GM12878 (cell line): ENCODE results near the gene HS6ST3. TPM values are rescaled to one million over a fixed set of nuclear protein-coding genes. Genes with fewer than 3 reads are reported as not detected.

ENCODE experiments used
- ATAC-seq: fragments of 200-7000 bp; cut with Tn5 transposase; 3 replicates; pipeline ENCODE4 v1.9.1; 2020; ENCODE audit warnings: mild to moderate bottlenecking, moderate library complexity
- BruUV-seq: library from RNA; stranded (reverse); fragments of 400-500 nt; replicated peaks from 2 replicates; lab custom pipeline; 2021; lab: Mats Ljungman, UMichigan
- CTCF ChIA-PET: fragments of 300-600 bp; sonication (Branson Sonifier 250); formaldehyde crosslinking; extraction: SDS; loops from one replicate; lab custom pipeline; 2021; ENCODE audit warnings: inconsistent platforms; lab: Yijun Ruan, JAX
- POLR2A ChIA-PET: fragments of 350-600 bp; formaldehyde crosslinking; extraction: SDS; loops from one replicate; lab custom pipeline; 2021; ENCODE audit warnings: inconsistent platforms; lab: Charles Lee
- RAD21 ChIA-PET: fragments of 300-600 bp; sonication (Branson Sonifier 250); formaldehyde crosslinking; loops from one replicate; lab custom pipeline; 2023; ENCODE audit warnings: antibody characterized with exemption; ENCODE audit not compliant: unreplicated experiment; lab: Charles Lee
- SMC1A ChIA-PET: fragments of 300-600 bp; sonication (Branson Sonifier 250); formaldehyde crosslinking; loops from one replicate; lab custom pipeline; 2023; ENCODE audit not compliant: unreplicated experiment, uncharacterized antibody; lab: Charles Lee
- DNase-seq: peaks from one replicate; pipeline ENCODE4 v3.0.0-alpha.2; 2011; ENCODE audit warnings: low read depth, low spot score
- FAIRE-seq: peaks from 3 replicates; lab custom pipeline; 2011; peaks lifted over from hg19 to GRCh38; lab: Jason Lieb, UNC
- H2AFZ ChIP-seq: 2 replicates; pipeline ENCODE4 v1.6.0; 2011; ENCODE audit warnings: low read depth, low read length, control low read depth; ENCODE audit not compliant: control insufficient read depth
- H3K27ac ChIP-seq: 2 replicates; pipeline ENCODE4 v1.5.1; 2011; ENCODE audit warnings: control low read depth; ENCODE audit not compliant: control insufficient read depth, insufficient read depth
- H3K27me3 ChIP-seq, 2 experiments: replicated peaks in 1 of 2; 2 replicates each; pipeline versions ENCODE4 v1.6.0 to v1.6.1; 2011; ENCODE audit warnings: low read length in 1 of 2; ENCODE audit not compliant: control insufficient read depth in 2 of 2, insufficient read depth in 2 of 2
- H3K36me3 ChIP-seq, 2 experiments: 2 replicates each; pipeline ENCODE4 v1.5.1; 2011; ENCODE audit warnings: low read length in 1 of 2; ENCODE audit not compliant: control insufficient read depth in 2 of 2, insufficient read depth in 2 of 2
- H3K4me1 ChIP-seq: 2 replicates; pipeline ENCODE4 v1.6.1; 2011; ENCODE audit warnings: mild to moderate bottlenecking, low read length, moderate library complexity, mixed read lengths; ENCODE audit not compliant: control insufficient read depth, insufficient read depth
- H3K4me2 ChIP-seq: 2 replicates; pipeline ENCODE4 v1.6.0; 2011; ENCODE audit warnings: control low read depth; ENCODE audit not compliant: control insufficient read depth, insufficient read depth
- H3K4me3 ChIP-seq: fragments of 200-600 bp; sonication (generic); 2 replicates; pipeline ENCODE4 v1.5.1; 2016
- H3K79me2 ChIP-seq: 2 replicates; pipeline ENCODE4 v1.6.0; 2011; ENCODE audit warnings: low read length; ENCODE audit not compliant: control insufficient read depth, insufficient read depth
- H3K9ac ChIP-seq: 2 replicates; pipeline ENCODE4 v1.8.0; 2011; ENCODE audit warnings: low read length, control low read depth, mixed read lengths; ENCODE audit not compliant: control insufficient read depth, insufficient read depth
- H3K9me3 ChIP-seq: replicated peaks from 3 replicates; pipeline ENCODE4 v1.5.1; 2011; ENCODE audit warnings: mild to moderate bottlenecking, low read length; ENCODE audit not compliant: control insufficient read depth, insufficient read depth
- H4K20me1 ChIP-seq: 2 replicates; pipeline ENCODE4 v1.6.0; 2011; ENCODE audit not compliant: control insufficient read depth, insufficient read depth
- ASH2L ChIP-seq: fragments of 300-600, 200-600 bp; sonication (generic); IDR thresholded peaks from 2 replicates; pipeline ENCODE4 v1.6.1; 2017; ENCODE audit warnings: low read depth, mild to moderate bottlenecking, borderline replicate concordance
- ATF2 ChIP-seq: IDR thresholded peaks from 2 replicates; pipeline ENCODE4 v1.6.1; 2012; ENCODE audit warnings: low read length, inconsistent platforms
- CBX5 ChIP-seq: sonication (generic); IDR thresholded peaks from 2 replicates; pipeline ENCODE4 v1.6.1; 2016; ENCODE audit warnings: low read depth, moderate library complexity, mild to moderate bottlenecking, inconsistent platforms
- CHD2 ChIP-seq: IDR thresholded peaks from 2 replicates; pipeline ENCODE4 v1.6.1; 2011; ENCODE audit warnings: low read depth, low read length, improper control_type of control experiment, borderline replicate concordance
- CREB1 ChIP-seq: IDR thresholded peaks from 2 replicates; pipeline ENCODE4 v1.6.1; 2012; ENCODE audit warnings: low read depth, mild to moderate bottlenecking, inconsistent platforms
- E4F1 ChIP-seq: fragments of 450-650 bp; IDR thresholded peaks from 2 replicates; pipeline ENCODE4 v1.6.1; 2018; ENCODE audit warnings: borderline replicate concordance, mild to moderate bottlenecking; ENCODE audit not compliant: partially characterized antibody
- JUND ChIP-seq: IDR thresholded peaks from 2 replicates; pipeline ENCODE4 v1.6.1; 2012; ENCODE audit warnings: low read depth, mild to moderate bottlenecking, low read length, improper control_type of control experiment, moderate library complexity
- KDM1A ChIP-seq: fragments of 200-600 bp; sonication (generic); IDR thresholded peaks from 2 replicates; pipeline ENCODE4 v1.6.1; 2016; ENCODE audit warnings: borderline replicate concordance
- MTA3 ChIP-seq: IDR thresholded peaks from 2 replicates; pipeline ENCODE4 v1.6.1; 2012; ENCODE audit warnings: low read length, inconsistent platforms, borderline replicate concordance
- NFXL1 ChIP-seq: fragments of 450-650 bp; IDR thresholded peaks from 2 replicates; pipeline ENCODE4 v1.6.1; 2017; ENCODE audit warnings: antibody characterized with exemption, mild to moderate bottlenecking, borderline replicate concordance
- POLR2A ChIP-seq: IDR thresholded peaks from 2 replicates; pipeline ENCODE4 v1.6.1; 2011; ENCODE audit warnings: low read depth, mild to moderate bottlenecking, low read length
- PRDM15 ChIP-seq: fragments of 450-650 bp; formaldehyde crosslinking; IDR thresholded peaks from 2 replicates; pipeline ENCODE4 v1.4.0; 2020; ENCODE audit warnings: mild to moderate bottlenecking, moderate library complexity
- STAT3 ChIP-seq: IDR thresholded peaks from 2 replicates; pipeline ENCODE4 v1.6.1; 2011; ENCODE audit warnings: low read depth, low read length, improper control_type of control experiment
- ZBTB11 ChIP-seq: fragments of 450-650 bp; formaldehyde crosslinking; IDR thresholded peaks from 2 replicates; pipeline ENCODE4 v1.5.0; 2022; ENCODE audit warnings: mild to moderate bottlenecking, missing genetic modification characterization
- WGBS: methylation state at CpG from one replicate; pipeline ENCODE4 v1.1.6; 2016; ENCODE audit warnings: low lambda C conversion rate; ENCODE audit not compliant: insufficient replicate concordance, insufficient coverage; ENCODE audit errors: missing lambda C conversion rate; 5-methylcytosine and 5-hydroxymethylcytosine counted together
- in situ Hi-C: fragments of 300-500 bp; cut with MboI; formaldehyde crosslinking; loops from 9 replicates; pipeline ENCODE4 v1.14.3; 2018; ENCODE audit warnings: mixed read lengths
- intact Hi-C: fragments of 100-400 bp; cut with micrococcal nuclease; formaldehyde crosslinking; loops from one replicate; pipeline ENCODE4 v1.14.2; 2022; ENCODE audit not compliant: unreplicated experiment
- polyA plus RNA-seq, 11 experiments: library from polyadenylated mRNA; depleted of rRNA in 4 of 11; unstranded in 6 of 11; stranded (reverse) in 5 of 11; fragments of >200 nt; fragmentation: Nextera tagmentation in 4 of 11; fragmentation: Illumina TruSeq in 1 of 11; extraction: Ambion mirVana in 4 of 11; extraction: Trizol in 1 of 11; gene quantifications; 1 replicate in 1 of 11; 2 replicates in 10 of 11; pipeline versions ENCODE4 v1.2.1 to v1.2.3, GENCODE V29; 2011 to 2016; ENCODE audit warnings: inconsistent platforms in 2 of 11, missing spikeins in 2 of 11, low read depth in 1 of 11
- total RNA-seq, 4 experiments: library from RNA; depleted of rRNA in 3 of 4; stranded (reverse); fragments of >200 nt in 3 of 4; fragmentation: Illumina TruSeq in 1 of 4; extraction: Trizol in 1 of 4; gene quantifications; 2 replicates each; pipeline versions ENCODE4 v1.2.1 to v1.2.3, GENCODE V29; 2013 to 2021

HS6ST3 gene
- total and polyA plus RNA-seq, 10 of the 15 experiments (the other 5 are each of a cell fraction or from before 2014, with no cell fraction given), result under 0.01 to 2.9 TPM; not detected in 8

- H2AFZ ChIP-seq, result no peak overlapping the region
- ChIA-PET POLR2A (no interaction called here), RAD21 (no interaction called here)
- H3K27ac ChIP-seq, result no peak overlapping the region
- H3K36me3 ChIP-seq, result no peaks in the 10 kb centered on the region
- H4K20me1 ChIP-seq, result no peaks in the 10 kb centered on the region
- TF ChIP-seq ATF2 (no peak), CBX5 (no peak), CHD2 (no peak), POLR2A (no peak), ASH2L (no peak), NFXL1 (no peak), PRDM15 (CRISPR knock-in tag) (no peak), ZBTB11 (CRISPR knock-in tag) (no peak), E4F1 (no peak), STAT3 (no peak), JUND (no peak), MTA3 (no peak), KDM1A (no peak), CREB1 (no peak)
- TF ChIP-seq, all 136 proteins: peak for 0
- Histone ChIP-seq H3K9ac (no peak overlapping the region), H3K9me3 (no peaks in the 10 kb centered on the region), H3K4me2 (no peak overlapping the region), H3K4me1 (no peaks in the 10 kb centered on the region), H3K79me2 (no peaks in the 10 kb centered on the region), H3K4me3 (no peak overlapping the region), H3K27me3 (no peaks in the 10 kb centered on the region)
- no TSS peak for BruUV-seq
- FAIRE-seq (no peak), ATAC-seq (no peak), DNase-seq (no peak)
- CTCF ChIA-PET, result no interaction called here
- 0% methylated on average over 2 of the region's 2 CpGs for WGBS
- SMC1A ChIA-PET, result no interaction called here
- intact Hi-C loops, result no loop called here
- in situ Hi-C loops, result no loop called here
These were observed 781.6 kb downstream of the HS6ST3 start for GRCh38 chr13:96871469-96871868.
